DND-41 (cell line): ENCODE results near the gene TSC22D4.

ENCODE experiments used
- CTCF ChIP-seq: IDR thresholded peaks from 2 replicates; pipeline ENCODE4 v1.5.1; 2012; ENCODE audit warnings: borderline replicate concordance, low read length, moderate library complexity, mild to moderate bottlenecking; ENCODE audit not compliant: poor library complexity, severe bottlenecking; ENCODE audit errors: extremely low read depth
- EZH2 ChIP-seq: IDR thresholded peaks from 3 replicates; pipeline ENCODE4 v1.6.1; 2012; ENCODE audit warnings: borderline replicate concordance, low read depth, mild to moderate bottlenecking, moderate library complexity, low read length, inconsistent platforms; ENCODE audit not compliant: severe bottlenecking

DNA sequence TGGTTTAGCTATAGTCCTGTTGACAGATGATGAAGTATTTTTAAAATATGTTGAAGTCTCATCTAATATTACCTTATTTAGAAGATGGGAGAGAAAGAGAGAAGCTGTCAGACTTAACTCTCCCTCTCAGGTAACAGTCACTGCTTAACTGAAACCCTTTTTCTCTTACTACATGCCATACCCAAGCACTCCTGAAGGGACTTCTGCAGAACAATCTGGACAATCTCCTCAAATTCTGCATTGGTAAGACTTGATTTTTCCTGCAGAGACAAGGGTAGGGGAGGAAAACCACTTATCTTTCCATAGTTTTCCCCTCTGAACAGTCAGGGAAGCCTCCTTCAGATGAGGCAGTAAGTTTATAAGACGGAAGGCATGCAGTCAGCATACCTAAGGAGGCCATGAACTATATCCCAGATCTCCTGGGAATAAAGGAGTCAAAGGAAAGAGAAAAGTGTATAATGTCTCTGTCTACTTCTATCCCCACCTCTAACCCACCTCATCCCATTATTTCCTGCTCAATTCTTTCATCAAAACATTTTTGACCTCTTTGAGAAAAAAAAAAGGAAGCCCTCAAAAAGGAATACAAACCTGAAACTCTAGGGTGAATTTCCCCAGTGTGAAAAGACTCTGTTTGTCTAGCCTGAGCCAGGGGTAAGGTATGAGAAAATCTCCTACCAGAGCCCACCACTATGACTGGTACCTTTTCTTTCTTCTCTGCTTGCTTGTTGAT, 59.9 kb downstream of the TSC22D4 start:
- no peak for TF ChIP-seq CTCF
- no peak for TF ChIP-seq EZH2
